Psoas muscle (tissue), 8 donors: ENCODE measurements around the gene TUFT1. TPM values are rescaled to one million over a fixed set of nuclear protein-coding genes. Genes with fewer than 3 reads are reported as not detected.

ENCODE experiments used
- ATAC-seq, 4 donors: fragments of 200-7000 bp; cut with Tn5 transposase; one replicate each; pipeline ENCODE4 v1.9.1; 2020; ENCODE audit warnings: moderate library complexity in 3 of 4, mild to moderate bottlenecking in 2 of 4
- DNase-seq, 2 donors: peaks; one replicate each; pipeline ENCODE4 v3.0.0-alpha.2; 2020
- H3K27ac ChIP-seq: fragments of 200-600 bp; one replicate; pipeline ENCODE4 v1.8.0; 2022
- H3K27me3 ChIP-seq, 3 donors: fragments of 200-600 bp in 1 of 3; one replicate each; pipeline versions ENCODE4 v1.6.1 to v1.8.0; 2013 to 2022; ENCODE audit warnings: low read length in 2 of 3, mild to moderate bottlenecking in 2 of 3, moderate library complexity in 1 of 3; ENCODE audit not compliant: insufficient read depth in 3 of 3
- H3K36me3 ChIP-seq, 2 donors: fragments of 200-600 bp in 1 of 2; one replicate each; pipeline versions ENCODE4 v1.6.1 to v1.8.0; 2013 to 2022; ENCODE audit warnings: low read depth in 1 of 2, mild to moderate bottlenecking in 1 of 2, moderate library complexity in 1 of 2; ENCODE audit not compliant: insufficient read depth in 1 of 2
- H3K4me1 ChIP-seq: fragments of 200-600 bp; one replicate; pipeline ENCODE4 v1.8.0; 2022
- H3K4me3 ChIP-seq: fragments of 200-600 bp; one replicate; pipeline ENCODE4 v1.8.0; 2022; ENCODE audit warnings: mild to moderate bottlenecking
- H3K9me3 ChIP-seq: fragments of 200-600 bp; one replicate; pipeline ENCODE4 v1.8.0; 2022
- WGBS, 3 donors: extraction: QIAGEN DNeasy Blood & Tissue Kit; methylation state at CpG; one replicate each; pipeline versions ENCODE4 v1.1.6 to v1.1.7; 2013; 5-methylcytosine and 5-hydroxymethylcytosine counted together
- intact Hi-C, 2 donors: fragments of 100-400 bp; cut with DNase I; formaldehyde crosslinking; loops; one replicate each; pipeline versions ENCODE4 v1.11.0 to v1.14.2; 2022
- polyA plus RNA-seq, 3 donors: library from polyadenylated mRNA; stranded (reverse); fragments of 200-250 nt; gene quantifications; one replicate each; pipeline ENCODE4 v1.2.3, GENCODE V29; 2013
- total RNA-seq, 4 donors: library from RNA; stranded (reverse); fragmentation: NEBNext Ultra II Directional in 2 of 4; extraction: Animal tissue kit (Norgen Biotek cat#: 25700) in 2 of 4; gene quantifications; one replicate each; pipeline versions ENCODE4 v1.2.1 to v1.2.4, GENCODE V29; 2021 to 2023
- TF ChIP-seq, protein P1 (sequence below): fragments of 200-600 bp; IDR thresholded peaks from one replicate; pipeline ENCODE4 v1.8.0; 2022; ENCODE audit warnings: antibody characterized with exemption
- donor health status: healthy with polysubstance abuse.
- donor health status: DM: no; HTN: no; CAD: no; lungs with moderate emphysema.
- donor health status: Bipolar disorder and iron deficiency.
- donor health status: healthy.
- donor health status: DM: yes; HTN: yes; CAD: no.
- donor health status: DM: no; HTN: no; CAD: no.
- donor health status: DM: no; HTN: no; CAD: no.
- donor health status: DM: yes; HTN: yes; CAD: no.

Gene TUFT1
- total and polyA plus RNA-seq, 7 donors: 0.86 to 5.3 (median 1.2) TPM

DNA sequence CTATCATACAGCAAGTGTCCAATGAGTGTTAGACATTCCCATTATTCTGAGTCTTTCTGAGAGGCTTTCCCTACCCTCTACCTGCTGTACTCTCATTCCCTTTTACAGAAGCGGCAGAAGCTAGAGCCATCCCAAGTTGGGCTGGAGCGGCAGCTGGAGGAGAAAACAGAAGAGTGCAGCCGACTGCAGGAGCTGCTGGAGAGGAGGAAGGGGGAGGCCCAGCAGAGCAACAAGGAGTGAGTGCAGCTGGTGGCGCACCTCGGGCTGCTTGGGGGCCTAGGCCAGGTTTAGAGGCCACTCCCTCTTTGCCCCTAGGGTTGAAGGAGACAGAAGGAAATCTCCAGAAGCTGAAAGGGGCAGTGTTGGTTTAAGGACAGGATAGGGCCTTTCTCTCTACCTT, 16.8 kb upstream of the TUFT1 start:
- no peak for DNase-seq
- H3K9me3 ChIP-seq: no peaks in the 10 kb centered on the region
- intact Hi-C loops: no loop called here
- H3K27ac ChIP-seq: no peak overlapping the region
- no peaks in the 10 kb centered on the region for H3K4me1 ChIP-seq
- H3K4me3 ChIP-seq: no peak overlapping the region
- 66 to 70% (median 66%) methylated on average over 5 of the region's 5 CpGs for WGBS, 3 donors
- H3K36me3 ChIP-seq: no peaks in the 10 kb centered on the region
- ATAC-seq: no peak
- TF ChIP-seq, protein P1, sequence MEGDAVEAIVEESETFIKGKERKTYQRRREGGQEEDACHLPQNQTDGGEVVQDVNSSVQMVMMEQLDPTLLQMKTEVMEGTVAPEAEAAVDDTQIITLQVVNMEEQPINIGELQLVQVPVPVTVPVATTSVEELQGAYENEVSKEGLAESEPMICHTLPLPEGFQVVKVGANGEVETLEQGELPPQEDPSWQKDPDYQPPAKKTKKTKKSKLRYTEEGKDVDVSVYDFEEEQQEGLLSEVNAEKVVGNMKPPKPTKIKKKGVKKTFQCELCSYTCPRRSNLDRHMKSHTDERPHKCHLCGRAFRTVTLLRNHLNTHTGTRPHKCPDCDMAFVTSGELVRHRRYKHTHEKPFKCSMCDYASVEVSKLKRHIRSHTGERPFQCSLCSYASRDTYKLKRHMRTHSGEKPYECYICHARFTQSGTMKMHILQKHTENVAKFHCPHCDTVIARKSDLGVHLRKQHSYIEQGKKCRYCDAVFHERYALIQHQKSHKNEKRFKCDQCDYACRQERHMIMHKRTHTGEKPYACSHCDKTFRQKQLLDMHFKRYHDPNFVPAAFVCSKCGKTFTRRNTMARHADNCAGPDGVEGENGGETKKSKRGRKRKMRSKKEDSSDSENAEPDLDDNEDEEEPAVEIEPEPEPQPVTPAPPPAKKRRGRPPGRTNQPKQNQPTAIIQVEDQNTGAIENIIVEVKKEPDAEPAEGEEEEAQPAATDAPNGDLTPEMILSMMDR: no peak
- no peaks in the 10 kb centered on the region for H3K27me3 ChIP-seq

DNA sequence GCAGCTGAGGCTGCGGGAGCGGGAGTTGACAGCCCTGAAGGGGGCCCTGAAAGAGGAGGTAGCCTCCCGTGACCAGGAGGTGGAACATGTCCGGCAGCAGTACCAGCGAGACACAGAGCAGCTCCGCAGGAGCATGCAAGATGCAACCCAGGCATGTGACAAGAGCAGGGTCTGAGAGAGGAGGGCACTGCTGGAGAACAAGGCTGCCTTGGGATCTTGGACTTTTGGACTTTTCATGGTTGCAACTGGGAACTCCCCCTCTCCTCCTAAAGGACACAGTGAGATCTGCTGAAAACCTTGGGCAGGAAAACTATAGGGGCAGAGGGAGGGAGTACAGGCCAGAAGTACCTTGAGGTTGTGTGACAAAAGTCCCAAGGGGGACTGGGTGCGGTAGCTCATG, 15.4 kb upstream of the TUFT1 start:
- TF ChIP-seq, protein P1: no peak
- intact Hi-C loops: loop anchor here in 1 of 2 donors (2.0 kb wide), 1 partner anchor 20 kb away; no protein-coding TSS in a partner anchor
- WGBS, 3 donors: 81 to 91% (median 86%) methylated on average over 7 of the region's 7 CpGs
- no peak for DNase-seq
- Histone ChIP-seq H3K27ac (no peak overlapping the region), H3K4me1 (no peaks in the 10 kb centered on the region), H3K27me3 (no peaks in the 10 kb centered on the region), H3K4me3 (no peak overlapping the region), H3K36me3 (no peaks in the 10 kb centered on the region), H3K9me3 (no peaks in the 10 kb centered on the region)
- no peak for ATAC-seq

DNA sequence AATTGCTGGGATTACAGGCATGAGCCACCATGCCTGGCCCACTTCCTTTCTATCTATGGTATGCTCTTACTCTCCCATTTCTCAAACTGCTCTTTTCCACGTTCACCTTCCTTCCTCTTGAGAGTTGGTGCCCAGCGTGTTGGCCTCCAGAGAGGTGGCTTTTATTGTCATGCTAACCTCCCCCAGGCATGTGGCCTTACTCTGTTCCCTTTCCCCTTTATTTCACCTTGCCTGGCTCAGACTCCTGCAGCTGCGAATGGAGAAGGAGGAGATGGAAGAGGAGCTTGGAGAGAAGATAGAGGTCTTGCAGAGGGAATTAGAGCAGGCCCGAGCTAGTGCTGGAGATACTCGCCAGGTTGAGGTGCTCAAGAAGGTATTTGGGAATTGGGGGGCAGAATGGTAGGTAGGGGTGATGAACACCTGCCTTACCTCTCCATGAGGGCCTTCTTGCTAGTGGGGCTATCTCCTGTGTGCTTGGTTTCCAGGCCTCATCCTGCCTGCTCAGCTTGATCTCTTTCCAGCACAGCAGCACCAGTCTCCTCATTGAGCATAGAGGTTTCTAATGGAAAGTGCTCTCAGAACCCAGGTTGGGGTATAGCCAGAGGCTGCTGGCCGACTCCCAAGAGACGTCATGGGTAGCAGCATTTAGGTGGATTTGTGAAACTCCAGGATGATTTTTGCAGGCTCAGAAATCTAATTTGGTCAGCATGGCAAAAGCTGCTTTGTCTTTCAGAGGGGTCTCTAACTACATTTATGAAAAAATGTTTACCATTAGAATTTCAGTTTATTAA, 13.2 kb upstream of the TUFT1 start:
- Histone ChIP-seq H3K27me3 (no peaks in the 10 kb centered on the region), H3K4me3 (no peak overlapping the region), H3K4me1 (no peaks in the 10 kb centered on the region), H3K36me3 (no peaks in the 10 kb centered on the region), H3K27ac (no peak overlapping the region), H3K9me3 (no peaks in the 10 kb centered on the region)
- ATAC-seq (no peak), DNase-seq (no peak)
- TF ChIP-seq, protein P1: no peak
- 77 to 78% (median 78%) methylated on average over 7 of the region's 7 CpGs for WGBS, 3 donors
- intact Hi-C loops: no loop called here

DNA sequence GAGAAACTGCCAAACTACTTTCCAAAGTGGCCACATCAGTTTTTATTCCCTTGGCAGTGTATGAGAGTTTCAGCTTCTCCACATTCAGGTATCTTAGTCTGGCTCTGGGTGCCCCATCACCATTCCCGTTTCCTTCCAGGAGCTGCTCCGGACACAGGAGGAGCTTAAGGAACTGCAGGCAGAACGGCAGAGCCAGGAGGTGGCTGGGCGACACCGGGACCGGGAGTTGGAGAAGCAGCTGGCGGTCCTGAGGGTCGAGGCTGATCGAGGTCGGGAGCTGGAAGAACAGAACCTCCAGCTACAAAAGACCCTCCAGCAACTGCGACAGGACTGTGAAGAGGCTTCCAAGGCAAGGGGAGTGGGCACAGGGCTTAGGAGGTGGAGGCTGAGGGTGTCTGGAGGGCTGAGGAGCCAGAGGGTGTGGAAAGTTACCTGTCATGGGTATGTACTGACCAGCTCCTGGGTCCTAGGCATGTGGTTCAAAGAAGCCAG, 10.9 kb upstream of the TUFT1 start:
- intact Hi-C loops: no loop called here
- ATAC-seq: no peak
- TF ChIP-seq, protein P1: no peak
- no peak overlapping the region for H3K4me3 ChIP-seq
- no peaks in the 10 kb centered on the region for H3K9me3 ChIP-seq
- H3K36me3 ChIP-seq: no peaks in the 10 kb centered on the region
- no peaks in the 10 kb centered on the region for H3K4me1 ChIP-seq
- no peak for DNase-seq
- no peaks in the 10 kb centered on the region for H3K27me3 ChIP-seq
- H3K27ac ChIP-seq: no peak overlapping the region
- 81 to 84% (median 84%) methylated on average over 11 of the region's 11 CpGs for WGBS, 3 donors
